Tibial nerve (tissue), 4 donors: Measurements from ENCODE around the gene PI16.

Source experiments
- CTCF ChIP-seq, 5 experiments: fragments of 200-600 bp in 3 of 5; fragments of 450-650 bp in 2 of 5; sonication (generic) in 3 of 5; IDR thresholded peaks; one replicate each; pipeline ENCODE4 v1.5.1; 2016 to 2019; ENCODE audit warnings: antibody characterized with exemption in 5 of 5, mild to moderate bottlenecking in 3 of 5, moderate library complexity in 2 of 5
- EP300 ChIP-seq, 2 donors: sonication (generic); formaldehyde crosslinking; IDR thresholded peaks; one replicate each; pipeline ENCODE4 v1.6.1; 2017; ENCODE audit warnings: antibody characterized with exemption in 2 of 2, mild to moderate bottlenecking in 1 of 2
- POLR2A ChIP-seq, 2 donors: fragments of 450-650 bp; IDR thresholded peaks; one replicate each; pipeline ENCODE4 v1.6.1; 2017; ENCODE audit warnings: antibody characterized with exemption in 2 of 2, mild to moderate bottlenecking in 2 of 2, moderate library complexity in 2 of 2

GRCh38 chr6:36977470-36977941, 23.0 kb downstream of the PI16 start:
- TF ChIP-seq CTCF (IDR thresholded peaks at IDR 0.05) (peak in 3 of 5 experiments; percentile 14 to 30 (median 24)), POLR2A (IDR thresholded peaks at IDR 0.05) (no peak), EP300 (IDR thresholded peaks at IDR 0.05) (no peak)
